Fibroblast of skin of left quadriceps (primary cell): ENCODE measurements around the gene PREB.
"Not testable (repeated sequence)": the region's sequence is repeated elsewhere in the genome, so short reads cannot be mapped to it uniquely, and the experiment has no call there.

Experiments
- DNase-seq, 2 experiments: peaks; one replicate each; pipeline ENCODE4 v3.0.0-alpha.2; 2013; ENCODE audit warnings: low read depth in 2 of 2

The PREB gene, protein sequence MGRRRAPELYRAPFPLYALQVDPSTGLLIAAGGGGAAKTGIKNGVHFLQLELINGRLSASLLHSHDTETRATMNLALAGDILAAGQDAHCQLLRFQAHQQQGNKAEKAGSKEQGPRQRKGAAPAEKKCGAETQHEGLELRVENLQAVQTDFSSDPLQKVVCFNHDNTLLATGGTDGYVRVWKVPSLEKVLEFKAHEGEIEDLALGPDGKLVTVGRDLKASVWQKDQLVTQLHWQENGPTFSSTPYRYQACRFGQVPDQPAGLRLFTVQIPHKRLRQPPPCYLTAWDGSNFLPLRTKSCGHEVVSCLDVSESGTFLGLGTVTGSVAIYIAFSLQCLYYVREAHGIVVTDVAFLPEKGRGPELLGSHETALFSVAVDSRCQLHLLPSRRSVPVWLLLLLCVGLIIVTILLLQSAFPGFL

DNA sequence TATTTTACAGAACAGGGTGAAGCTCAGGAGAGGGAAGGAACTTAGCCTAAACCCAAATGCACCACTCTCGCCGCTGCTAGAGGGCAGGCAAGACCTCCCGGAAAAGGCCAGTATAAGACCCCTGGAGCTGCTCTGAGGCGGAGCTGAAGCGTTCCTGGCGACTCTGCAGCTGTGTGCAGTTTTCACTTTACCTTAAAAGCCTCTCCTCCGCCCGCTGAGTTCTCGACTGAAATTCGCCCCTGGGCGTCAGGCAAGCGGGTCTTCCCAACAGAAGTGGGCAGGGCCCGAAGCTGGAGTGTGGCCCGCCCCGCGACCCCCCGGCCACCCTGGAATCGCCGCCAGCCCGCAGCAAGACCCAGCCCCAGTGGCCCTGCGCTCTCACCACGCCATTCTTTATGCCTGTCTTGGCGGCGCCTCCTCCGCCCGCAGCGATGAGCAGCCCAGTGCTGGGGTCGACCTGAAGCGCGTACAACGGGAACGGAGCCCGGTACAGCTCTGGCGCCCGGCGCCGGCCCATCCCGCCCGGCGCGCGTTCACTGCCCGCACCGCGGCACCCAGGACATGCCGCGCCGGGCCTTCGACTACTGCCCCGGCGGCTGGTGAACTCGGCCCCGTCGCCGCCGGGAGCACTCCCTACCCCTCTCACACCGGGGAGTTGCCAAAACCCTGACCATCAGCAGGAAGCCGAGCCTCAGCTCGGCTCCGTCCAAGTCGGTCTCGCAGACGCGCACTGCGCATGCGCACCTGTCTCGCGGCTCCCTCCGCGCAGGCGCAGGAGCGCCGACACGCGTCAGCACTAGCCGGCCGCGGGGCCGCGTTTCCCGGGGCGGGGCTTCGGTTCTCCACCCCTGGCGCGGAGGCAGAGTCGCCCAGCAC is at the start of gene PREB:
Gene PREB (minus strand): TSS at position 732 of the 876 bp plus-strand sequence. CDS start 215 bp downstream, at position 517.
- DNase-seq: peak; percentile 90 to 91

DNA sequence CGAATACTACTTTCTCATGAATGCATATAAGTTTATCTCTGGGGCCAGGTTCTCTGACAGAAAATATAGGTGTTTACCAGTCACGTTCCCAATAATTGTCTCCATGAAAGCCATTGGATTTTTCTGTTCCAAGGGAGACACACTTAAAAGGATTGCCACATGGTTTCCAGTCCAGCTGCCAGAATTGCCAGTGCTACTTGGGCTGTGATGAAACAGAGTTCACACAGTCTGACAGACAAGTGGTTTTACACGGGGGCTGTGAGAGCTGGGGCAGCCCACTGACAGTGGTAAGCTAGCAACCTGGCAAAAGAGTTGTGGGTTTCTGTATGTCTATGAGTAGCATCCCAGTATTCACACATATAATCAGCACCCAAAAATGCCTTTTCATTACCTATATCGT is 49.7 kb upstream of the PREB start:
- DNase-seq: no peak

DNA sequence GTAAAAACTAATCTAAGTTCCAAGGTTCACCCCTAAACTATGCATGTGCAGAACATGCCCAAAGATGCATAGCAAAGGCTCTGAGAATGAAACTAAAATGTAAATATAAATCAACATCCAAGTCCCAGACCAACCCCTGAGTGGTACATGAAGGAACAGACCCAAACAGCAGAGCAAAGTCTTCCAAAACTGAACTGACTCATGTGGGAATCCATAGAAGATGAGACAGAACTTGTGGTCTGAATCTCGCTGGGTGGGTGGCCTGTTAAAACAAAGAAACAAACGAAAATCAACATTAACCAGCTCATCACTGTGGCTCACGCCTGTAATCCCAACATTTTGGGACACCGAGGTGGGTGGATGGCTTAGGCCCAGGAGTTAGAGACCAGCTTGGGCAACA is 47.9 kb upstream of the PREB start:
- no peak for DNase-seq

DNA sequence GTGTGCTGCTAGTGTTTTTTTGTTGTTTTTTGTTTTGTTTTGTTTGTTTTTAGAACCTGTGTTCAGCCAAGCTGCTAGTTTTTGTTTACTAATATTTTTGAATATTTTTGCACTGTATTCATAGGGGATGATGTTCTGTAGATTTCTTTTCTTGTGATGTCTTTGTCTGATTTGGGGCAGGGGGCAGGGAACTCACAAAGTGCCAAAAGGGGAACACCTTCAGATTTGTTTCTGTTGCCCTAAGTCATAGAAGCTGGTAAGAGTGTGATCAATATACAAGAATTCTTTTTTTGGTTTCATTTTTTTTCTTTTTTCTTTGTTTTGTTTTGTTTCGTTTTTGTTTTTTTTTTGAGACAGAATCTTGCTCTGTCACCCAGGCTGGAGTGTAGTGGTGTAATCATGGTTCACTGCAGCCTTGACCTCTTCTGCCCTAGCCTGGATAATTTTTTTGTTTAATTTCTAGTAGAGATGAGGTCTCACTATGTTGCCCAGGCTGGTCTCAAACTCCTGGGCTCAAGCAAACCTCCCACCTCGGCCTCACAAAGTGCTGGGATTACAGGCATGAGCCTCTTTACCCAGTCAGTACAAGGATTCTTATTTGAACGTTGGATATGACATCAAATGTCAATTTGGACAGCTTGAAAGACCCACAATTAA is 45.0 kb upstream of the PREB start:
- no peak for DNase-seq

DNA sequence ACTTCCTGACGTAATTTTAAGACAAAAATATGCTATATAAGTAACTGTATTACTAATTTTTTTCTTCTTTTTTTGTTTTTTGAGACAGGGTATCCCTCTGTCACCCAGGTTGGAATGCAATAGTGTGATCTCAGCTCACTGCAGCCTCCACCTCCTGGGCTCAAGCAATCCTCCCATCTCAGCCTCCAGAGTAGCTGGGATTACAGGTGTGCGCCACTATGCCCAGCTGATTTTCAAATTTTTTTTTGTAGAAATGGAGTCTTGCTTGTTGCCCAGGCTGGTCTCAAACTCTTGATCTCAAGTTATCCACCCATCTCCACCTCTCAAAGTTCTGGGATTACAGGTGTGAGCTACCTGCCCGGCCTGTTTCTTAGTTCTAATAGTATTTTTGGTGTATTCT is 44.0 kb upstream of the PREB start:
- no peak for DNase-seq

DNA sequence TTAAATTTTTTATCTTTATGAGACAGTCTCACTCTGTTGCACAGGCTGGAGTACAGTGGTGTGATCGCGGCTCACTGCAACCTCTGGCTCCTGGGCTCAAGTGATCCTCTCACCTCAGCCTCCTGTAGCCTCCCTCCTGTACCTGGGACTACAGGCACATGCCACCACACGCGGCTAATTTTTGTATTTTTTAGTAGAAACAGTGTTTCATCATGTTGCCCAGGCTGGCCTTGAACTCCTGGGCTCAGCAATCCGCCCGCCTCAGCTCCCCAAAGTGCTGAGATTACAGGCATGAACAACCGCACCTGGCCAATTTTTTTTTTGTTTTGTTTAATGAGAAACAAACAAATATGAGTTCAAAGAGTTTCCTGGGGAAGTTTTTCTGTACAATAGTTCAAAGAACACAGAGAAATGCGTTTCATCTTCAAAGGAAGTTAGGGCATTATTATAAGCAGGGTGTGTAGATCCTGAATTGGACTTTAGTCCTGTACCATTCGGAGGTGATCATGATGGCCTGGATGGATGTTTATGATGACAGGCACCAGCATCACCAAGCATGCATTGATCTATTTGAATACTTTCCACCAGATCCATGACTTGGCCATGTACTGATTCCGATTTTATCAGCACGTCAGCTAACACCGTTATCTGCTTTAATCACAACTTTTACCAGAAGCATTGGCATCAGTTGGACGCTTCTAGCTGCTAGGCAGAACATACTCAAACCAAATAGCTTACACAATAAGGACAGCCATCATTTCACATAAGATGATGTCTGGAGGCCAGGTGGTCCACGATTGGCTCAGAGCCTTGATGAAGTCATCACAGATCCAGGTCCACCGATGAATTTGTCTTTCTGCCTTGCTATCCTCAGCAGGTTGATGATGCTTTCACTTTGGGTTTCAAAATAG is 43.3 kb upstream of the PREB start:
- DNase-seq: no peak

DNA sequence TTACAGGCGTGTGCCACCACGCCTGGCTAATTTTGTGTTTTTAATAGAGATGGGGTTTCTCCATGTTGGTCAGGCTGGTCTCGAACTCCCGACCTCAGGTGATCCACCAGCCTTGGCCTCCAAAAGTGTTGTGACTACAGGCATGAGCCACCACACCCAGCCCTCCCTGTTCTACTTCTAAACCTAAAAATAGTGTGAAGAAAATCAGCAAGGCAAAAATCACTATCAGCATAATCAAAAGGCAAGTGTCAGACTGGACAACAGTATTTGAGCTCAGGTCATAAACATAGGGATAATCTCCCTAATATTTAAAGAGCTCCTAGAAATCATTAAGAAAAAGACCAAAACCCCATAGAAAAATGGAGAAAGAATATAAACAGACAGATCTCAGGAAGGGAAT is 41.3 kb upstream of the PREB start:
- not testable (repeated sequence) for DNase-seq

DNA sequence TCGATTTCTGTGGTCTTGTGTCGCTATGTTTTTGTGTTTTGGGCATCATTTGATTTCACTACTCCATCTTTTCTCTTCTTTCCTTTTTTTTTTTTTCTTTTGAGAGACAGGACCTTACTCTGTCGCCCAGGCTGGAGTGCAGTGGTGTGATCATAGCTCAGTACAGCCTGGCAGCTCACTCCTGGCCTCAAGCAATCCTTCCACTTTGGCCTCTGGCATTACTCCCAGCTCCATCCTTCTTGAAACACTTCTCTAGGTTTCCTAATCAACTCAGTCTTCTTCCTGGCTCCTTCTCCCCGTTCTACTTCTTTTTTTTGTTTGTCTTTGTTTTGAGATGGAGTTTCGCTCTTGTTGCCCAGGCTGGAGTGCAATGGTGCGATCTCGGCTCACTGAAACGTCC is 40.9 kb upstream of the PREB start:
- no peak for DNase-seq

DNA sequence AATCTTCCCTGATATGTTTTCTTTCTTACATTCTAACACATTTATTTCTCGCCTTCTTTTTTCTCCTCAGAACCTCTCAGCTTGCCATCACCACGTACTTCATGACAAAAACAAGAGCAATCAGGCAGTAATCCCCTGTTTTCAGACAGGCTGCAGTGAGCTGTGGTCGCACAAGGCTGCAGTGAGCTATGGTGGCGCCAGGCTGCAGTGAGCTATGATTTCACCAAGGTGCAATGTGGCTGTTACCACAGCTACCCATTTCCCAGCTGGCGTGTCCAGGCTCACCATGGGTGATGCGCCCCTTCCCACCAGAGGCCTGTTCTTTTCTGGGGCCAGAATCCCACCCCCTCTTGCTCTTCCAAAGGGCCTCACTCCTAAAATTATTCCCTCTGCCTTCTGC is 40.2 kb upstream of the PREB start:
- no peak for DNase-seq

DNA sequence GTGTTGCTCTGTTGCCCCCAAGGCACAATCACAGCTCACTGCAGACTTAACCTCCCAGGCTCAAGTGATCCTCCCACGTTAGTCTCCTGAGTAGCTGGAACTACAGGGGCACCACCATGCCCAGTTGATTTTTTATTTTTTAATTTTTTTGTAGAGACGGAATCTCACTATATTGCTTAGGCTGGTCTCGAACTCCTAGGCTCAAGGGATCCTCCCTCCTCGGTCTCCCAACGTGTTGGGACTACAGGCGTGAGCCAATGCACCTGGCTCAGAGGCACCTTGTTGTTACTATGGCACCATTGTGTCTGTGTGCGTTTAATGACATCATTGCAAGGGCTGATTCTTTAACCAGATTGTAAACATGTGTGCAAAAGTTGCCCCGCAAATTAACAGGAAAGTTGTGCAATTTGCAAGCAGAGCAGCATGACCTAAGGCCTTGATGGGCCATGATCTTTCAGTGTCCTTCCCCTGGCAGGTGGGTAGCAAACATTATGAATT is 37.0 kb upstream of the PREB start:
- DNase-seq: no peak

DNA sequence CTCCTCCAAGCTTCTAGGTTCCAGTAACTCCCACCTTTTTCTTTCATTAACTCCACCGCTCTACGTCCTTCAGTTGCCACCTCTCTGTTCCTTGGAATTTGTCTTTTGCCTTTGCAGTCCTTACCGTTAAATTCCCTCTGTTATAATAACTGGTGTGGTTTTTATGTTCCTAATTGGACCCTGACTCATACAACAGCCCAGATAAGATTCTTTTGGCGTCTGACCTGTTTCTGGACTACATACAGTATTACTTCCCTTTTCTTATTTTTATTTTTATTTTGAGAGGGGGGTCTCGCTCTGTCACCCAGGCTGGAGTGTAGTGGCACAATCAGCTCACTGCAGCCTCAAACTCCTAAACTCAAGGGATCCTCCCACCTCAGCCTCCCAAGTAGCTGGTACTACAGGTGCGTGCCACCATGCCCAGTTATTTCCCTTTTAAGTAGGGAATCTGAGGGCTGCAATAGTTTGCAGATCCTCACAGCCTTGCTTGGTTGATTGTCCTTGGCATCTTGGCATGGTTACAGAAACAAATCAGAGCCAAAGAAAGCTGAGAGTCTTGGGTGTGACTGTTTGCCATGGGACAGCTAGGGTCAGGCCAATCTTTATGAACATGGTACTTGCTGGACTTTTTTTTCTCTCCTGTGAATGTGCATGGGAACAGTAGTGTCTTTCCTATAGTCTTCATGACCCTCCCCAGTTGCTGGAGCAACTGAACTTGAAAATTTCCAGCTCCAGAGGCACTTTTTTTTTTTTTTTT is 36.3 kb upstream of the PREB start:
- no peak for DNase-seq

DNA sequence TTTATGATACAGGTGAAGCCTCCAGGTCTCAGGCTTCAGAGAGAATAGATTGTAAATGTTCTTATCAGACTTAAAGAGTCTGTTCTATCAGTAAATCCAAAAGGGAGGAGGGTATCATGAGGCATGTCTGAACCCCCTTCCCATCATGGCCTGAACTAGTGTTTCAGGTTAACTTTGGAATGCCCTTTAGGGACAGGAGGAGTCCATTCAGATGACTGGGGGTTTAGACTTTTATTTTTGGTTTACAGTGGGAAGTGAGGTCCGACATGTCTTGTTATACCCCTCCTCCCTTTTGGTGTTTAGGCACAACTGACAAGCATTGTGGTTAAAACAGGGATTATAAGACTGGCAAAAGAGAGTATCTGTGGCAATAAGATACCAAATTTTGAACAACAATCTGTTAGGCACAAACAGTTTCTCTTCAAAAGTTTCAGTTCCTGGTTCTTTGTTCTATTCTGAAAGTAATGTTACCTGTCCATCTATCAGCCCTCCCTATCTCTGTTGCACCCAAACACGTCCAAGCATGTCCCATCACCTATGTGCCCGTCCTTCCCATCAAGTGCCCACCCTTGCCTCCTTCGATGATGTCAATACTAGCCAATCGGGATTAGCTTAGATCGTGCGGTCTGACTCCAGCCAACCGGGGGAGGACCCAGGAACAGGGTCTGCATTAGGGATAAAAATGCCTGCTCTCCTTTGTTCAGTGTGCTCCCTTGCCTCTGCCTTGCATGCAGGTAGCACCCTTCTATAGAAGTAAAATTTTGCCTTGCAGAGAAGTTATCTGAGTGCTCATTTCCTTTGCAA is 30.7 kb upstream of the PREB start:
- no peak for DNase-seq

DNA sequence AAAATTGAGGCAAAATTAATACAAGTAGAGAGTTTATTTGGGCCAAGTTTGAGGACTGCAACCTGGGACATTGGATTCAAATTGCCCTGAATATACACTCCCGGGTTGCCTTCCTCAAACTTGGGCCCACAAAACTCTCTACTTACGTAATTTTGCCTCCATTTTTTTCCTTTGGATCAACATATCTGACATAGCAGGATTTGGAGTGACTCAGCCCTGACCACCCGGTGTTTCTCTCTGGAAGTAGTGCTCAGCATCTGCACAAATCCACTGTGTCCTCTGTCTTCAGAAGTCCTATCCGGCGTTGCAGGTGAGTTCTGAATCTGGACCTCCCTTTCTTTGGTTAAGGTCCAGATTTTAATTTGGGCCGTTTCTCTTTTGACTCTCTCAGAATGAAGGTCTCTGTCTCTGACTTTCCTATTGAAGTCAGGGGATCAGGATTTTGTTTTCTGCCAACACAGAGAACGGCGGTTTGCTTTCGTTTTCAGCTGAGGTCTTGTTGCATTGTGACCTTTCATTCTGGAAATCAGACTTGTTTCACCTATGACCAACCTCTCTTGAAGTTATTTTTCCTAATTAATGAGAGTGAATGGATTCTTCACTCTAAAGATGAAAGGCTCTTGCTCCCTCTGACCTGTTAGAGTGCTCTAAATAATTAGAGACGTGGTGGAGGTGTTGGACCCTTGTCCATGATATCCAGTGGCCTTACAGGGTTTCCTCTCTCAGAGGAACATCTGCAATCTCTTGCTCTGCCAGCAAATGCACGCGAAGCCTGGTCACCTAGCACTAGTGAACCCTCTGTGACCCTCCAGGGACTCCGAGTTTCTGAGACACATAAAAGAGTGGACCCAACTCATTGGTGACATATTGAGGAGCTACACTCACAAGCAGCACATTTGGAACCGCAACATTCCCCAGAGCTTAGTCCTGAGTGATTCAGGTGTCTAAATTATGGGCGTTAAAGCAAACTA is 28.0 kb upstream of the PREB start:
- DNase-seq: no peak

DNA sequence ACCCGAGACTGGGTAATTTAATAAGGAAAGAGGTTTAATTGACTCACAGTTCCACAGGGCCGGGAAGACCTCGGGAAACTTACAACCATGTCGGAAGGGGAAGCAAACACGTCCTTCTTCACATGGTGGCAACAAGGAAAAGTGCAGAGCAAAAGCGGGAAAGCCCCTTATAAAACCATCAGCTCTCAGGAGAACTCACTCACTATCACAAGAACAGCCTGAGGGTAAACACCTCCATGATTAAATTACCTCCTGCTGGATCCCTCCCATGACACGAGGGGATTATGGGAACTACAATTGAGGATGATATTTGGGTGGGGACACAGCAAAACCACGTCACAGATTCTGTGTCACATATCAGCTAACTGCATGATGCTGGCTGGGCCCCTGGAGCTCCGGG is 25.8 kb upstream of the PREB start:
- DNase-seq: no peak

DNA sequence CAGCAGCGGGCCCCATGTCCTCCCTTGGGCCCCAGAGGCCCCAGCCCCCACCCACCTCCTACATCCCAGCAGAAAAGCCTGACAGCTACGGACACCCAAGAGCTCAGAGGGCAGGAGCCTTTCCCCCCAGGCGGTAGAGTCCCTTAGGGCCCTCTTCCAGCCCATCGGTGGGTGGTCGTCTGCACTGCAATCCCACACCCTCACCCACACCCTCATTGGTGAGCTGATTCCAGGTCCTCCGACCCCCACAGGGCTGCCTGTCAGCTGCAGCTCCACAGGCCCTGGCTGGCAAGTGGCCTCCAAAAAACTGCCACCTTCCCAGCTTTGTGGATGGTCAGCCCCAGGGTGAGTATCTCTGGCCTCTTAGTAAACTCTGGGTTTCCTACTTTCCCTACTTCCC is 24.8 kb upstream of the PREB start:
- no peak for DNase-seq

DNA sequence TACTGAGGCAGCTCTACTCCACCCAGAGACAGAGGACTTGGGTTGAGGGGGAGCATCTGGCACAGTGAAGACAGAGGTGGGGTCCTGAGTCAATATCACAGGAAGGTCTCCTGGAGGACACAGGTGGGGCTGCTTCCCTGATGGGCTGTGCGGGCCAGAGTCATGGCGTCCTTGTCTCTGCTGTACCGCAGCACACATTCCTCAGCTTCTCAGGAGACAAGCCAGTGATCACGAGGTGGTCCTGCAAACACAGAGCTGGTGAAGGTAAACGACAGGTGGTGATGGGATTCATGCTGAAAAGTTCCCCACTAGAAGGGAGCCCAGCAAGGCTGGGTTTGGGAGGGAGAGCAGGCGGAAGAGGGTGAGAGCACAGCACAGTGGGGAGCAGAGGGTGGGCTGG is 24.0 kb upstream of the PREB start:
- DNase-seq: no peak

DNA sequence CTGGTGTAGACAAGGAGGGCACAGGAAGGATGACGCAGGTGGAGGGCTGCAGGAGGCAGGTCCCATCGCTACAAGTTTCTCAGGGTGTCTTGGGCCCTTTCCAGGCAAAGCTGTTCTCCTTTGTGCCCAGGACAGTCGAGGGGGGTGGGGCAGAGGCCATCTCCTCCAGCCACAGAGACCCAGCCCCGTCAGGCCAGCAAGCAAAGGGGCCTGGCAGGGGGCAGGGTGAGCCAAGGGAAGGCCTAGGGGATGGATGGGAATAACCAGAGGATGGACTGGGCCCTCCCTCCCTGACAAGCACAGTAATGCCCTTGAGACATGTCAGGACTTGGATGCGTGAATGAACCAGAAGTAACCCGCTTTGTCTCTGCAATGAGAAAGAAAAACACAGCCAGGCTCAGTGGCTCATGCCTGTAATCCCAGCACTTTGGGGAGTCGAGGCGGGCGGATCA is 20.7 kb upstream of the PREB start:
- DNase-seq: no peak

DNA sequence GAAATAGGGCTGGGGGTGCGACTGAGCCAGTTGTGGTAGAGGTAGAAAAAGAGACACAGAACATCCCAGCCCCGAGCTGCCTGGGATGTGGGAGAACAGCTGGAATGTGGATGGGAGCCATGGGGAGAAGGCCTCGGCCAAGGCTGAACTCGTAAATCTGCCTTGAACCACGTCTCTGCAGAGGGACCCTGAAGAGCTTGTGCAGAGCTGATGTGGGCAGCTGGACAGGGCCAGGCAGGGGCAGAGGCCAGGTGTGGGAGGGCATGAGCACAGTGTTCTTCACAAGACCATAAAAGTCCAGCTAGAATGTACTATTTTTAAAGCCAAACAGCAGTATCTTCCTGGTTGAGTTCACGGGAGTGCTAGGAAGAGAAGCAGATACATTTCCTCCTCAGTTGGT is 20.1 kb upstream of the PREB start:
- DNase-seq: no peak
